Activated CD8-positive, alpha-beta memory T cell treated with anti-CD3 and anti-CD28 coated beads for 36 hours (primary cell): ENCODE measurements around the gene DOCK10. TPM values are rescaled to one million over a fixed set of nuclear protein-coding genes. Genes with fewer than 3 reads are reported as not detected.

Experiments
- CTCF ChIA-PET: fragments of 350-600 bp; sonication (Branson Sonifier 250); formaldehyde crosslinking; loops from one replicate; lab custom pipeline; 2021; ENCODE audit warnings: antibody characterized with exemption; lab: Charles Lee
- POLR2A ChIA-PET: fragments of 350-600 bp; sonication (Branson Sonifier 250); formaldehyde crosslinking; loops from one replicate; lab custom pipeline; 2021; ENCODE audit warnings: antibody characterized with exemption; lab: Charles Lee
- total RNA-seq, 2 experiments: library from RNA; stranded (reverse); gene quantifications; one replicate each; pipeline ENCODE4 v1.2.3, GENCODE V29; 2021

Gene DOCK10
- total RNA-seq, 2 experiments from 2014 or later: 144 to 152 TPM

DNA sequence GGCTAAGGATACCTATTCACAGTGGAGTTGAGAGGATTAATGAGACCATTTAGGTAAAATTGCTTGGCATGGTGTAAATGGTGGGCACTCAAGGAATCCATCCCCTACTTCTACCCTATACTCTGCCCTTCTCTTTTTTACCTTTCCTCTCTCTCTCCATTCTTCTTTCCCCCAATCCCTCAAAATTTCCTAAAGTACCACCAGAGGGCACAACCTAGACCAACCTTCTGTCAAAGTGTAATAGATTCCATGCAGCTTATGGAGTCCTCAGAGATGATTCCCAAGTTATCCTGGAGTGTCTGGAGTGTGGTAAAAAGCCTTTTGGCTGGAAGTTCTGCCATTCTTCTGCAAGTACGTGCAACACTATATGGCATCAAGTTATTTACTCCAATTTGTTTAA lies 293.1 kb downstream of the DOCK10 start:
- POLR2A ChIA-PET: no interaction called here
- CTCF ChIA-PET: no interaction called here

DNA sequence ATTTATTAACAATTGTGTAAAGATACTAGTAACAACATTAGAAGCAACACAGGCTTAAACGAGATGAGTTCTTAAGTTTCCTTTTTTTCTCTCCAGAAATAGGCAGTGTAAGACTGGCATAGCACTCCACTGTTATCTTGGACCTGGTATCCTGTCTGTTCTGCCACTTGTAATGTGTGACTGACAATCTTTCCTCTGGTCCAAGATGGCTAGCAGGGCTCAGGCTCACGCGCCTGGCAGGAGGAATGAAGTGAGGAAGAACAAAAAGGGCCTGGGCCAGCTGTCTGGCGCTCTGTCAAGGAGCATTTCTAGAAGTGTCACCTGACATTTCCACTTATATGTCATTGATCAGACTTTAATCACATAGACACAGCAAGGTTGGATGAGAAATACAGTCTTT lies 294.5 kb downstream of the DOCK10 start:
- POLR2A ChIA-PET: no interaction called here
- CTCF ChIA-PET: no interaction called here

DNA sequence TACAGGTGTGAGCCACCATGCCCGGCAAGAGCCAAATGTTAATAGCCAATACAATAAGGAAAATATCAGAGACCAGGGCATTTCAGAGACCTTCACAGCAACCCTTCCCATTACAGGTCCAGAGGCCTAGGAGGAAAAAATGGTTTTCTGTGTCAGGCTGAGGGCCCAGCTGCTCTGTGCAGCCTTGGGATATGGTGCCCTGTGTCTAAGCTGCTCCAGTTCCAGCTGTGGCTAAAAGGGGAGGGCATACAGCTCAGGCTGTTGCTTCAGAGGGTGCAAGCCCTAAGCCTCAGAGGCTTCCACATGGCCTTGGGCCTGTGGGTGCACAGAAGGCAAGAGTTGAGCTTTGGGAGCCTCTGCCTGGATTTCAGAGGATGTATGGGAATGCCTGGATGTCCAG lies 306.0 kb downstream of the DOCK10 start:
- CTCF ChIA-PET: no interaction called here
- POLR2A ChIA-PET: no interaction called here

DNA sequence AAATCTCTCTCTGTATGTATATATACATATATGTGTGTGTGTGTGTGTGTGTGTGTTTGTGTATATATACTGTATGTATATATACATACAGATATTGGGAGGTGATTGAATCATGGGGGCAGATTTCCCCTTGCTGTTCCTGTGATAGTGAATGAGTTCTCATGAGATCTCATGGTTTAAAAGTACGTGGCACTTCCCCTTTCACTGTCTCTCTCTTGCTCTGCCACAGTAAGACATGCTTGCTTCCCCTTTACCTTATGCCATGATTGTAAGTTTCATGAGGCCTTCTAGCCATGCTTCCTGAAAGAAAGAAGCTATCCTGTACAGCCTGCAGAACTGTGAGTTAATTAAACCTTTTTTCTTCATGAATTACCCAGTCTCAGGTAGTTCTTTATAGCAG lies 307.3 kb downstream of the DOCK10 start:
- POLR2A ChIA-PET: no interaction called here
- CTCF ChIA-PET: no interaction called here

DNA sequence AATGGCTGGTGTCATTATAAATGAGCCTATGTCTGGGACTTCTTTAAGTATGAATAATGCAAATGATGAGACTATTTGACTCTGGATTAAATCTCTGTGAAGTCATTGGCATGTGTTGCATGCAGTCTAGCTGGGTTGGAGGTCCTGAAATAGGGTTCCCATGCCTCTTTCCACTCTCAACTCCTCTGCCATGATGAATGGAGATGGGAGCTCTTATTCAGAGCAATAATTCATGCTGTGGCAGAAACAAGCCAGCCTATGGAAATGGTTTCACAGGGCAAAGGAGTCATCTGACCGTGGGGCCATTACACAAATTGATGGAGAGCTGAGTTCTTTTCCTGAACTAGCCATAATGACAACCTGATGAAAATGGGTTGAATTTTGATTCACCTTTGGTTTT lies 310.6 kb downstream of the DOCK10 start:
- POLR2A ChIA-PET: no interaction called here
- CTCF ChIA-PET: no interaction called here

DNA sequence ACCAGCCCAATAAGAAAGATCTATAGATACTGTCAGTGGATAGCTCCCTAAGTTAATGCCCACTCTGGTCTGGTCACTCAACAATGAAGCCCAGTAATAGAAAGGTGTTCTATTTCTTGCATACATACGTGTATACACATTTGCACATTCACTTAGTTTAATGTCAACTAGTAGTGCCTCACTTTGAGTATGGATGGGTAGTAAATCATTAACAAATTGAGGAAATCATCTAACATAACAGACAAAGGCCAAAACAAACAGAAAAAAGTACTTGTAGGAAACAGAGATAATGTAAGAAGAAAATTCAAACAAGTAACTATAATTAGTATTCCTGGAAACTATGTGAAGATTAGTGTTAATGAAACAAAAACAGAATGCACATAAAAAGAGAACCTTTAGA lies 312.8 kb downstream of the DOCK10 start:
- ChIA-PET CTCF (no interaction called here), POLR2A (no interaction called here)

DNA sequence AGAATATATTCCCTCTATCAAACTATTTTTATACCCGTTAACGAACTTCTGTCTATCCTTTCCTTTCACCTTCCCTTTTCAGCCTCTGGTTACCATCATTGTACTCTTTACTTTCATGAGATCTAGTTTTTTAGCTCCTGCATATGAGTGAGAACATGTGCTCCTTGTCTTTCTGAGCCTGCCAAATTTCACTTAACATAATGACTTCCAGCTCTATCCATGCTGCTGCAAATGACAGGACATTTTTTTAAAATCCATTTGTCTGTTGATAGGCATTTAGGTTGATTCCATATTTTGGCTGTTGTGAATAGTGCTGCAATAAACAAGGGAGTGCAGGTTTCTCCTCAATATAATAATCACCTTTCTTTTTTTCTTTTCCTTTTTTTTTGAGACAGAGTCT lies 317.9 kb downstream of the DOCK10 start:
- ChIA-PET CTCF (no interaction called here), POLR2A (no interaction called here)

DNA sequence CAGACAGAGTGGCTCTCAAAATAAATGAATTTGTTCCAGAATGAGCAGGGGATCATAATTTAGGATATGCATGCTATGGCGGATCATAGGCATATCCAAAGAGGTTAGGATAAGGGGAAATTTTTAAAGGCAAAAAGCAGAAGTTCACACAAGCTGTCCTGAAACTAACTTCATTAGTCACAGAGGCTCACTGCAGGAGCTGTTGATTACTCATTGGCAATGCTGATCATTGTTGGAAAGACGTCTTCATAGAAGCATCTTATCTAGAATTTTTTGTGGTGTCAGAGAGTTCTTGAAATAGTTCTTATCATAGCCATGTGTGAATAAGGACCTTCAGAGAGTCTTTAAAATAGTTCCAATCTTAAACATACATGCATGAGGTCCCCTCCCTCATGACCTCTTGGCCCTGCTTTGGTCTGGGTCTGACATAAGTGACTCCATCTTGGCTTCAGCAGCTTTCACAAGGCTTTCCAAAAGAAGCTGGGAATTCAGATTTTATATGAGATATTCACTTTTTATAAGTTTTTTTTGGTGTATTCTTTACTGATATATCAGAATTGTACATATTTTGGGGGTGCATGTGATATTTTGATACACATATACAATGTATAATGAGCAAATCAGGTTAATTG lies 318.6 kb downstream of the DOCK10 start:
- ChIA-PET CTCF (no interaction called here), POLR2A (no interaction called here)

DNA sequence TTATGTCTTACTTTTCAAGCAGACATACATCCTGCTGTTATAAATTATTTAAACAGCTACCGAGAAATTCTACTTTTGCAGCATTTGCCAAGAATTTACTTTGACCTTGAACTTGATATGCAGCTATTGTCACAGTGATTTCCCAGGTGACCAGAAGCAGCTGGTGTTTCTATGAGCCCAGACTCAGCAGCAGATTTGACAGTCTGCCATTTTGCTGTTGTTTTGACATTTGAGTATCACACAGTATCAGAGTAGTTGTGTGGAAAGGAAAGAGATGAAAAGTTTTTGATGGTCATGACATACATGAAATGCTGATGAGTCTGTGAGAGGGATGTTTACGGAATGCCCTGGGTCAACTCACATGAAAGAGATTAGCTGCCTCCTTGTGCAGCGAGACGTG lies 319.5 kb downstream of the DOCK10 start:
- POLR2A ChIA-PET: no interaction called here
- CTCF ChIA-PET: no interaction called here

DNA sequence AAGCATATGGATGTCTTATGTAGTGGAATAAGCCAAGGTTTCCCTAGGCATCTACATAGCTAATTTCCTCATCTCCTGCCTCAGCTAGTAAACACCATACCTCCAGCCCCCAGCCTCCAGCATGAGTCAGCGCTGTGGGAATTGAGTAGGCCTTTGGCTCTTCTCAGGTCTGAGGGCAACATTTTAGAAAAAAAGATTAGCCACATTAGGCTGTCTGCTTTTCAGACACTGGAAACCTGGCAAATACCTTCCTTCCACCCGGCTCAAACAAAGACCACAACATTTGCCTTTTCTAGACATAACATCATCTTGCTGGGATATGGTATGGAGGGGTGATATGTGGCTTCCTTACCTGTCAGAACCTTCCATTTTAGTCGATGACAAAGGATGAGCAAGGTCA lies 320.0 kb downstream of the DOCK10 start:
- POLR2A ChIA-PET: no interaction called here
- CTCF ChIA-PET: no interaction called here

DNA sequence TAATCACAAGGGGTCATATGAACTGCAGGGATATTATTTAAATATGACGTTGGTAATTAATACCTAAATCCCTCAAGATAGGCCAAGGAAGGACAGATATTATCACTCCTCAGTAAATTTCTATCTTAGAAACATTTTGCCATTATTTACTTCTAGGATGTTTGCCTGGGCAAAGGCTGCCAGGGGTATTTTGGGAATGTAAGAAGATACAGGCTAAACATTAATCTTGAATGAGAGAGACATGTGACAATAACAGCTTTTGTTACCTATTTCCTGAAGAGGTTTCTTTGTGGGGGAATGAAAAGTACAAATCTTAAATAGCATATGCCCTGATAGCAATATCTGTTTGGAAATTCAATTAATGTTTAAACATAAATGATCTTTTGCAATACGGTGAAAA lies 325.3 kb downstream of the DOCK10 start:
- ChIA-PET CTCF (no interaction called here), POLR2A (no interaction called here)

DNA sequence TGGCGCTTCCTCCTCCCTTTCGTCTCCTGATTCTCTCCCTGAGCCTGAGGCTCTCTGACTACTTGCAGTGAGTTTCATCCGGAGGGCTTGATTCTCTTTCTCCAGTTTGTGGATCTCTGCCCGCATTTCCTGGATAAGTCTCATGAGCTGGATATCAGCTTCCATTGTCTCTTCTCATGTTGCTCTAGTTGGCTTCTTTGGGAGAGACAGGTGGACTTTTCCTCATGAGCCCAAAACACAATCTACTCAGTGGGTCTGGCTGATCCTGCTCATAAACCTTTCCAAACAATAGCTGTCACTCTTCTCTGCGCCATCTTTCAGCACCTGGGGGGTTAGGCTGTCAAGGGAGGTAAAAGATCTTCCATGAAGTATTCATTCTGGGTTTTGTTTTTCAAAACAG lies 326.1 kb downstream of the DOCK10 start, which contains the start of gene CCDC195:
Gene CCDC195, minus strand, starts transcription at position 165 of the 400 bp plus-strand sequence. Its CDS starts 0 bp downstream, at position 165.
- ChIA-PET CTCF (no interaction called here), POLR2A (no interaction called here)
